ENCODE results near the gene ELMO3. TPM values are rescaled to one million over a fixed set of nuclear protein-coding genes. Genes with fewer than 3 reads are reported as not detected.

The ELMO3 gene
- total and polyA plus RNA-seq, 2 donors (not counting 3 experiments of a cell fraction or from before 2014, with no cell fraction given): 3.9 to 5.7 TPM

- peaks cover 5% of the 10 kb centered on the region for H3K4me1 ChIP-seq (ENCODE audit: control insufficient read depth, extremely low read depth, insufficient read depth, low read length)
- no peaks in the 10 kb centered on the region for H3K79me2 ChIP-seq (ENCODE audit: control insufficient read depth, insufficient read depth, low read length)
- no peaks in the 10 kb centered on the region for H4K20me1 ChIP-seq (replicated peaks; ENCODE audit: control insufficient read depth, extremely low read depth, insufficient read depth, low read length)
- no peak overlapping the region for H3K27ac ChIP-seq (ENCODE audit: insufficient read depth, low read depth, low read length)
- H2AFZ ChIP-seq (ENCODE audit: low read depth, low read length): no peak overlapping the region
- no peak for TF ChIP-seq EZH2 (IDR thresholded peaks at IDR 0.05; ENCODE audit: borderline replicate concordance, low read depth, low read length, severe bottlenecking)
- no peak for TF ChIP-seq GATA2 (IDR thresholded peaks at IDR 0.05; ENCODE audit: insufficient read depth, insufficient read length, low read depth, low read length)
- no peak for TF ChIP-seq CTCF (IDR thresholded peaks at IDR 0.05; ENCODE audit: extremely low read depth in 1 of 2, insufficient read depth in 1 of 2, low read depth in 1 of 2, low read length in 2 of 2)
- no peak for TF ChIP-seq JUN (IDR thresholded peaks at IDR 0.05; ENCODE audit: borderline replicate concordance, insufficient read depth, insufficient read length, low read depth)
- TF ChIP-seq MYC (IDR thresholded peaks at IDR 0.05; ENCODE audit: low read depth, low read length): no peak
- no peak for TF ChIP-seq MAX (IDR thresholded peaks at IDR 0.05; ENCODE audit: insufficient read depth, insufficient read length)
- TF ChIP-seq FOS (IDR thresholded peaks at IDR 0.05; ENCODE audit: borderline replicate concordance, insufficient read depth, low read length): no peak
- no peak for TF ChIP-seq POLR2AphosphoS5 (IDR thresholded peaks at IDR 0.05; ENCODE audit: insufficient read depth, low read depth, low read length)
- no peak for TF ChIP-seq POLR2A (IDR thresholded peaks at IDR 0.05; ENCODE audit: low read depth, low read length)
- H3K4me2 ChIP-seq (ENCODE audit: insufficient read depth, low read length): no peak overlapping the region
- H3K36me3 ChIP-seq (ENCODE audit: control insufficient read depth in 2 of 2, extremely low read depth in 1 of 2, insufficient read depth in 2 of 2, low read length in 2 of 2): no peaks in the 10 kb centered on the region
- FAIRE-seq: no peak
- no peaks in the 10 kb centered on the region for H3K27me3 ChIP-seq (ENCODE audit: control insufficient read depth in 2 of 2, insufficient read depth in 2 of 2, low read length in 2 of 2)
- intact Hi-C loops (cut with micrococcal nuclease) (no loop called here), dilution Hi-C loops (cut with MboI; ENCODE audit: extremely low pct_ligation_motif_present, low sequenced_read_pairs) (no loop called here)
- CTCF ChIA-PET: interaction anchor here (0.8 to 1.9 kb wide), 4 partner anchors 10 to 54 kb away, joined by 3 to 10 read pairs (median 3); partner anchors contain the start of gene ELMO3
- BruUV-seq (replicated peaks): no TSS peak
- H3K9me3 ChIP-seq (replicated peaks; ENCODE audit: control insufficient read depth, insufficient read depth, low read length): no peaks in the 10 kb centered on the region
- no peak overlapping the region for H3K9ac ChIP-seq (replicated peaks; ENCODE audit: extremely low read depth, insufficient read depth, low read length)
- no peak overlapping the region for H3K4me3 ChIP-seq (replicated peaks in 1 of 3; ENCODE audit: insufficient read depth in 1 of 3, low read depth in 1 of 3, low read length in 3 of 3)
- DNase-seq (ENCODE audit: low read depth, low spot score): no peak
- POLR2A ChIA-PET: no interaction called here
- no peaks in the 10 kb centered on the region for H3K9me1 ChIP-seq (replicated peaks; ENCODE audit: control insufficient read depth, extremely low read depth, insufficient read depth, low read length)
Measured at GRCh38 chr16:67209565-67209964, 10.6 kb downstream of the ELMO3 start.

Data from endothelial cell of umbilical vein (primary cell).